Keratinocyte (primary cell): Measurements from ENCODE around the gene RIN3. TPM values are rescaled to one million over a fixed set of nuclear protein-coding genes. Genes with fewer than 3 reads are reported as not detected.
A peak's percentile ranks its signal among the peaks of the same experiment; 100 is the strongest.

ENCODE experiments used
- DNase-seq: peaks from one replicate; pipeline ENCODE4 v3.0.0-alpha.2; 2011; ENCODE audit warnings: low read depth, missing footprints, low spot score
- FAIRE-seq: peaks from 2 replicates; lab custom pipeline; 2011; peaks lifted over from hg19 to GRCh38; lab: Jason Lieb, UNC
- H2AFZ ChIP-seq: 2 replicates; pipeline ENCODE4 v1.6.0; 2012; ENCODE audit warnings: low read length, control low read depth, inconsistent platforms; ENCODE audit not compliant: control insufficient read depth
- H3K27ac ChIP-seq: 2 replicates; pipeline ENCODE4 v1.5.1; 2011; ENCODE audit warnings: low read length; ENCODE audit not compliant: control insufficient read depth, insufficient read depth
- H3K27me3 ChIP-seq: 3 replicates; pipeline ENCODE4 v1.6.0; 2011; ENCODE audit warnings: low read length; ENCODE audit not compliant: control insufficient read depth, insufficient read depth; ENCODE audit errors: extremely low read depth
- H3K36me3 ChIP-seq, 2 experiments: 2 replicates in 1 of 2; 3 replicates in 1 of 2; pipeline ENCODE4 v1.5.1; 2011; ENCODE audit warnings: low read length in 2 of 2, mild to moderate bottlenecking in 1 of 2; ENCODE audit not compliant: control insufficient read depth in 2 of 2, insufficient read depth in 2 of 2; ENCODE audit errors: extremely low read depth in 1 of 2
- H3K4me1 ChIP-seq: 3 replicates; pipeline ENCODE4 v1.5.1; 2011; ENCODE audit warnings: low read length; ENCODE audit not compliant: control insufficient read depth, insufficient read depth; ENCODE audit errors: extremely low read depth
- H3K4me2 ChIP-seq: 3 replicates; pipeline ENCODE4 v1.6.0; 2011; ENCODE audit warnings: low read depth, low read length; ENCODE audit not compliant: control insufficient read depth, insufficient read depth; ENCODE audit errors: extremely low read depth
- H3K4me3 ChIP-seq, 3 experiments: fragments of 200-600 bp in 1 of 3; sonication (generic) in 1 of 3; 2 replicates in 2 of 3; 3 replicates in 1 of 3; pipeline ENCODE4 v1.5.1; 2011 to 2016; ENCODE audit warnings: low read length in 3 of 3, mild to moderate bottlenecking in 3 of 3, control low read depth in 2 of 3, inconsistent platforms in 1 of 3, low read depth in 1 of 3, mixed read lengths in 1 of 3, mixed run types in 1 of 3, moderate library complexity in 1 of 3; ENCODE audit not compliant: control insufficient read depth in 2 of 3, insufficient read depth in 2 of 3; ENCODE audit errors: extremely low read depth in 1 of 3
- H3K79me2 ChIP-seq: 2 replicates; pipeline ENCODE4 v1.6.0; 2012; ENCODE audit warnings: low read length; ENCODE audit not compliant: control insufficient read depth, insufficient read depth
- H3K9ac ChIP-seq: 3 replicates; pipeline ENCODE4 v1.6.0; 2011; ENCODE audit warnings: low read length; ENCODE audit not compliant: control insufficient read depth, insufficient read depth; ENCODE audit errors: extremely low read depth
- H3K9me1 ChIP-seq: 3 replicates; pipeline ENCODE4 v1.6.0; 2011; ENCODE audit warnings: low read length; ENCODE audit not compliant: control insufficient read depth, insufficient read depth; ENCODE audit errors: extremely low read depth
- H3K9me3 ChIP-seq: 2 replicates; pipeline ENCODE4 v1.5.1; 2012; ENCODE audit warnings: low read depth, low read length; ENCODE audit not compliant: control insufficient read depth
- H4K20me1 ChIP-seq: 3 replicates; pipeline ENCODE4 v1.6.0; 2011; ENCODE audit warnings: low read length; ENCODE audit not compliant: control insufficient read depth, insufficient read depth; ENCODE audit errors: extremely low read depth
- CTCF ChIP-seq, 3 experiments: IDR thresholded peaks in 1 of 3; conservative IDR thresholded peaks in 1 of 3; optimal IDR thresholded peaks in 1 of 3; 2 replicates in 2 of 3; 3 replicates in 1 of 3; pipeline versions ENCODE3 to v1.5.1; 2011; ENCODE audit warnings: low read length in 3 of 3, mild to moderate bottlenecking in 3 of 3, moderate library complexity in 2 of 3, control low read depth in 1 of 3, inconsistent platforms in 1 of 3; ENCODE audit not compliant: insufficient read depth in 2 of 3; ENCODE audit errors: extremely low read depth in 1 of 3
- EZH2 ChIP-seq: IDR thresholded peaks from one replicate; pipeline ENCODE4 v1.6.1; 2012; ENCODE audit warnings: inconsistent platforms, mild to moderate bottlenecking, low read length, moderate library complexity
- dilution Hi-C: fragments of 300-500 bp; cut with MboI; formaldehyde crosslinking; loops from one replicate; pipeline ENCODE4 v1.7.0; 2020; ENCODE audit warnings: low sequenced_read_pairs; ENCODE audit not compliant: extremely low pct_ligation_motif_present
- polyA plus RNA-seq, 5 experiments: library from polyadenylated mRNA; depleted of rRNA in 3 of 5; stranded (reverse) in 3 of 5; stranded (forward) in 1 of 5; unstranded in 1 of 5; fragments of >200 nt; gene quantifications; 1 replicate in 1 of 5; 2 replicates in 3 of 5; 3 replicates in 1 of 5; pipeline versions ENCODE4 v1.2.1 to v1.2.3, GENCODE V29; 2011 to 2012; ENCODE audit warnings: missing spikeins in 2 of 5, low read depth in 1 of 5, low replicate concordance in 1 of 5

Gene RIN3
- polyA plus RNA-seq, 1 donor (not counting 4 experiments of a cell fraction or from before 2014, with no cell fraction given) = 1.2 TPM

GRCh38 chr14:92507174-92507768 lies 6.3 kb upstream of the RIN3 start:
- Histone ChIP-seq H3K9me3 (no peaks in the 10 kb centered on the region), H3K27me3 (no peaks in the 10 kb centered on the region), H3K9ac (no peak overlapping the region), H3K4me1 (peaks cover 50% of the 10 kb centered on the region), H3K27ac (no peak overlapping the region), H2AFZ (no peak overlapping the region), H3K4me3 (no peak overlapping the region), H4K20me1 (no peaks in the 10 kb centered on the region), H3K9me1 (no peaks in the 10 kb centered on the region), H3K79me2 (no peaks in the 10 kb centered on the region), H3K4me2 (no peak overlapping the region), H3K36me3 (no peaks in the 10 kb centered on the region)
- dilution Hi-C loops = no loop called here
- FAIRE-seq (peak; percentile 34), DNase-seq (peak; percentile 23)
- TF ChIP-seq CTCF (optimal IDR thresholded peaks at IDR 0.05 in 1 of 3, IDR thresholded peaks at IDR 0.05 in 1 of 3, conservative IDR thresholded peaks at IDR 0.05 in 1 of 3; ENCODE audit: extremely low read depth in 1 of 3, insufficient read depth in 2 of 3, low read length in 3 of 3) = no peak
- TF ChIP-seq EZH2 = no peak

- H4K20me1 ChIP-seq = no peaks in the 10 kb centered on the region
- DNase-seq (no peak), FAIRE-seq (peak; percentile 63)
- dilution Hi-C loops = no loop called here
- peak overlapping the region; percentile 90 for H3K4me2 ChIP-seq
- no peaks in the 10 kb centered on the region for H3K9me3 ChIP-seq
- no peaks in the 10 kb centered on the region for H3K79me2 ChIP-seq
- H3K36me3 ChIP-seq = no peaks in the 10 kb centered on the region
- TF ChIP-seq CTCF (optimal IDR thresholded peaks at IDR 0.05 in 1 of 3, IDR thresholded peaks at IDR 0.05 in 1 of 3, conservative IDR thresholded peaks at IDR 0.05 in 1 of 3; ENCODE audit: extremely low read depth in 1 of 3, insufficient read depth in 2 of 3, low read length in 3 of 3) (peak in 2 of 3 experiments; percentile 23 to 41), EZH2 (no peak)
- peak overlapping the region; percentile 98 for H3K27ac ChIP-seq
- H3K4me1 ChIP-seq = peaks cover 45% of the 10 kb centered on the region
- H3K27me3 ChIP-seq = no peaks in the 10 kb centered on the region
- peak overlapping the region; percentile 67 for H2AFZ ChIP-seq
- no peaks in the 10 kb centered on the region for H3K9me1 ChIP-seq
- H3K9ac ChIP-seq = peak overlapping the region; percentile 75
- H3K4me3 ChIP-seq = peak overlapping the region in 2 of 3 experiments; percentile 11 to 35
Observed at GRCh38 chr14:92510972-92511371, 2.6 kb upstream of the RIN3 start.
